IMR-90 (cell line): Measurements from ENCODE around the gene ANO7.

ENCODE experiments used
- BHLHE40 ChIP-seq: fragments of 150-350 bp; IDR thresholded peaks from 2 replicates; pipeline ENCODE4 v1.6.1; 2016; ENCODE audit warnings: mild to moderate bottlenecking, low read depth, low read length
- CEBPB ChIP-seq: IDR thresholded peaks from 2 replicates; pipeline ENCODE4 v1.6.1; 2012; ENCODE audit warnings: low read depth, low read length, improper control_type of control experiment
- FOS ChIP-seq: fragments of 150-350 bp; IDR thresholded peaks from 2 replicates; pipeline ENCODE4 v1.6.1; 2016; ENCODE audit warnings: low read depth, low read length
- MAFK ChIP-seq: IDR thresholded peaks from 2 replicates; pipeline ENCODE4 v1.6.1; 2012; ENCODE audit warnings: low read depth, low read length, improper control_type of control experiment
- MAZ ChIP-seq: IDR thresholded peaks from 2 replicates; pipeline ENCODE4 v1.6.1; 2012; ENCODE audit warnings: low read depth, mild to moderate bottlenecking, low read length, improper control_type of control experiment, moderate library complexity, borderline replicate concordance
- NFE2L2 ChIP-seq: fragments of 150-350 bp; IDR thresholded peaks from 2 replicates; pipeline ENCODE4 v1.6.1; 2016; ENCODE audit warnings: low read depth, mild to moderate bottlenecking, low read length
- POLR2A ChIP-seq: IDR thresholded peaks from 2 replicates; pipeline ENCODE4 v1.6.1; 2012; ENCODE audit warnings: mild to moderate bottlenecking, low read depth, low read length
- RCOR1 ChIP-seq: IDR thresholded peaks from 2 replicates; pipeline ENCODE4 v1.6.1; 2012; ENCODE audit warnings: mild to moderate bottlenecking, low read length, improper control_type of control experiment; ENCODE audit not compliant: insufficient replicate concordance
- RFX5 ChIP-seq: IDR thresholded peaks from 2 replicates; pipeline ENCODE4 v1.8.0; 2012; ENCODE audit warnings: low read depth, mild to moderate bottlenecking, low read length, moderate library complexity
- SMC3 ChIP-seq: fragments of 150-350 bp; IDR thresholded peaks from 2 replicates; pipeline ENCODE4 v1.6.1; 2016; ENCODE audit warnings: low read depth, mild to moderate bottlenecking, antibody characterized with exemption, low read length, moderate library complexity
- TF ChIP-seq, protein P1 (sequence below): conservative IDR thresholded peaks from 2 replicates; pipeline ENCODE4 v1.5.1; 2012; ENCODE audit warnings: mild to moderate bottlenecking, low read depth, low read length, improper control_type of control experiment
- TF ChIP-seq, protein P2 (sequence below): fragments of 150-350 bp; IDR thresholded peaks from 2 replicates; pipeline ENCODE4 v1.6.1; 2017; ENCODE audit warnings: mild to moderate bottlenecking, antibody characterized with exemption, low read length, low read depth

DNA sequence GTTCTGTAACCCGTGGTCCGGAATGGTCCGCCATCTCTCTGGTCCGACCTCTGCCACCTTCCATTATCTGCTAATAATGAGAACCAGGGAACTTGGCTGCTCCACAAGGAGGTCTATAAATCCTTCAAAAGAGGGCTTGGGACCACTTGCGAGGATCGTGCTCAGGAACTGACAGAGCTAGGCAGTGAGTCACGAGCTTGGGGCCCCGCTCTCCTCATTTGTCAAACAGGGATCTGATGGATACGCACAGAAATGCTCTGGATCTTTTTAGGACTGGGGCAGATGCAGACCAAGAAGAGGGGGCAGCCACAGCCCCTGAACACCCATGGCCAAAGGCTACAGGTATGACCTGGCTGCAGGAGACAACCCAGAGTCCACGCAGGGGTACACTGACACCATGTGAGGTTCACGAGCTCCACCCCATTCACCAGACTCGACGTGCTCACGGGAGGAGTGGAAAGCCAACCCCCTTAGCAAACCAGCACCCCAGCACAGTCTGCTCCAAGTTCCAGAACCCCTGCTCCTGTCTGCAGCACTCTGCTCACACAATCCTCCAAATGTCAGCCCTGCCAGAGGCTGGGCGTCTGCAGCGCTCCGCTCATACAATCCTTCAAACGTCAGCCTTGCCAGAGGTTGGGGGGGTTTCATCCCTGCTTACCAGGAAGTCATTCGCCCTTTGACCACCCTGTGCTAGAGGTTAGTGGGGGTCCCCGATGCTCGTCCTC is 45.8 kb downstream of the ANO7 start:
- TF ChIP-seq, protein P1, sequence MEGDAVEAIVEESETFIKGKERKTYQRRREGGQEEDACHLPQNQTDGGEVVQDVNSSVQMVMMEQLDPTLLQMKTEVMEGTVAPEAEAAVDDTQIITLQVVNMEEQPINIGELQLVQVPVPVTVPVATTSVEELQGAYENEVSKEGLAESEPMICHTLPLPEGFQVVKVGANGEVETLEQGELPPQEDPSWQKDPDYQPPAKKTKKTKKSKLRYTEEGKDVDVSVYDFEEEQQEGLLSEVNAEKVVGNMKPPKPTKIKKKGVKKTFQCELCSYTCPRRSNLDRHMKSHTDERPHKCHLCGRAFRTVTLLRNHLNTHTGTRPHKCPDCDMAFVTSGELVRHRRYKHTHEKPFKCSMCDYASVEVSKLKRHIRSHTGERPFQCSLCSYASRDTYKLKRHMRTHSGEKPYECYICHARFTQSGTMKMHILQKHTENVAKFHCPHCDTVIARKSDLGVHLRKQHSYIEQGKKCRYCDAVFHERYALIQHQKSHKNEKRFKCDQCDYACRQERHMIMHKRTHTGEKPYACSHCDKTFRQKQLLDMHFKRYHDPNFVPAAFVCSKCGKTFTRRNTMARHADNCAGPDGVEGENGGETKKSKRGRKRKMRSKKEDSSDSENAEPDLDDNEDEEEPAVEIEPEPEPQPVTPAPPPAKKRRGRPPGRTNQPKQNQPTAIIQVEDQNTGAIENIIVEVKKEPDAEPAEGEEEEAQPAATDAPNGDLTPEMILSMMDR = no peak
- TF ChIP-seq FOS (no peak), RFX5 (no peak), POLR2A (no peak), NFE2L2 (no peak), MAZ (no peak), BHLHE40 (no peak), MAFK (no peak), RCOR1 (no peak), SMC3 (no peak), CEBPB (no peak)
- TF ChIP-seq, protein P2, sequence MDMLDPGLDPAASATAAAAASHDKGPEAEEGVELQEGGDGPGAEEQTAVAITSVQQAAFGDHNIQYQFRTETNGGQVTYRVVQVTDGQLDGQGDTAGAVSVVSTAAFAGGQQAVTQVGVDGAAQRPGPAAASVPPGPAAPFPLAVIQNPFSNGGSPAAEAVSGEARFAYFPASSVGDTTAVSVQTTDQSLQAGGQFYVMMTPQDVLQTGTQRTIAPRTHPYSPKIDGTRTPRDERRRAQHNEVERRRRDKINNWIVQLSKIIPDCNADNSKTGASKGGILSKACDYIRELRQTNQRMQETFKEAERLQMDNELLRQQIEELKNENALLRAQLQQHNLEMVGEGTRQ = no peak
